ENCODE results near the gene SULT1A1. TPM values are rescaled to one million over a fixed set of nuclear protein-coding genes. Genes with fewer than 3 reads are reported as not detected.

SULT1A1 gene
- total and polyA plus RNA-seq, 2 of the 13 experiments (the other 11 are each of a cell fraction or from before 2014, with no cell fraction given) = 114 to 147 TPM

GRCh38 chr16:28596840-28597691, 12.8 kb downstream of the SULT1A1 start, which contains the start of gene SULT1A2 (continued):
- TF ChIP-seq, protein P1, sequence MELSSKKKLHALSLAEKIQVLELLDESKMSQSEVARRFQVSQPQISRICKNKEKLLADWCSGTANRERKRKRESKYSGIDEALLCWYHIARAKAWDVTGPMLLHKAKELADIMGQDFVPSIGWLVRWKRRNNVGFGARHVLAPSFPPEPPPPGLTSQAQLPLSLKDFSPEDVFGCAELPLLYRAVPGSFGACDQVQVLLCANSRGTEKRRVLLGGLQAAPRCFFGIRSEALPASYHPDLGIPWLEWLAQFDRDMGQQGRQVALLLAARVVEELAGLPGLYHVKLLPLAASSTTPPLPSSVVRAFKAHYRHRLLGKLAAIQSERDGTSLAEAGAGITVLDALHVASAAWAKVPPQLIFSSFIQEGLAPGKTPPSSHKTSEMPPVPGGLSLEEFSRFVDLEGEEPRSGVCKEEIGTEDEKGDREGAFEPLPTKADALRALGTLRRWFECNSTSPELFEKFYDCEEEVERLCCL (CRISPR knock-in tag; IDR thresholded peaks at IDR 0.05; ENCODE audit: borderline replicate concordance) = peak; percentile 57; the same call in 1 of the 2 replicates
- TF ChIP-seq ZNF34 (CRISPR knock-in tag; IDR thresholded peaks at IDR 0.05; ENCODE audit: borderline replicate concordance) (no peak), ZNF678 (CRISPR knock-in tag; IDR thresholded peaks at IDR 0.05) (no peak), ZNF556 (CRISPR knock-in tag; IDR thresholded peaks at IDR 0.05; ENCODE audit: borderline replicate concordance) (no peak), ZNF282 (IDR thresholded peaks at IDR 0.05; ENCODE audit: partially characterized antibody) (no peak), GZF1 (CRISPR knock-in tag; IDR thresholded peaks at IDR 0.05) (peak; percentile 64; the same call in 1 of the 2 replicates), CENPT (CRISPR knock-in tag; IDR thresholded peaks at IDR 0.05; ENCODE audit: low read depth) (no peak), KDM2A (CRISPR knock-in tag; IDR thresholded peaks at IDR 0.05; ENCODE audit: borderline replicate concordance, low read depth) (0 out of 2 replicates have a peak, but pooled peaks have one; percentile 6), FIP1L1 (IDR thresholded peaks at IDR 0.05; ENCODE audit: borderline replicate concordance, insufficient read depth, low read depth, low read length) (no peak), KLF12 (CRISPR knock-in tag; IDR thresholded peaks at IDR 0.05; ENCODE audit: borderline replicate concordance) (no peak), ZMYM4 (CRISPR knock-in tag; IDR thresholded peaks at IDR 0.05) (no peak), PLRG1 (conservative IDR thresholded peaks at IDR 0.05) (no peak), ETV5 (CRISPR knock-in tag; IDR thresholded peaks at IDR 0.05; ENCODE audit: borderline replicate concordance) (peak; percentile 52), SAP130 (CRISPR knock-in tag; IDR thresholded peaks at IDR 0.05; ENCODE audit: low read depth) (peak; percentile 49; the same call in 1 of the 2 replicates), KAT8 (CRISPR knock-in tag; IDR thresholded peaks at IDR 0.05) (peak; percentile 38; the same call in 1 of the 2 replicates), ZNF382 (CRISPR knock-in tag; IDR thresholded peaks at IDR 0.05; ENCODE audit: borderline replicate concordance) (no peak)
- TF ChIP-seq, protein P2, sequence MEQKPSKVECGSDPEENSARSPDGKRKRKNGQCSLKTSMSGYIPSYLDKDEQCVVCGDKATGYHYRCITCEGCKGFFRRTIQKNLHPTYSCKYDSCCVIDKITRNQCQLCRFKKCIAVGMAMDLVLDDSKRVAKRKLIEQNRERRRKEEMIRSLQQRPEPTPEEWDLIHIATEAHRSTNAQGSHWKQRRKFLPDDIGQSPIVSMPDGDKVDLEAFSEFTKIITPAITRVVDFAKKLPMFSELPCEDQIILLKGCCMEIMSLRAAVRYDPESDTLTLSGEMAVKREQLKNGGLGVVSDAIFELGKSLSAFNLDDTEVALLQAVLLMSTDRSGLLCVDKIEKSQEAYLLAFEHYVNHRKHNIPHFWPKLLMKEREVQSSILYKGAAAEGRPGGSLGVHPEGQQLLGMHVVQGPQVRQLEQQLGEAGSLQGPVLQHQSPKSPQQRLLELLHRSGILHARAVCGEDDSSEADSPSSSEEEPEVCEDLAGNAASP (CRISPR knock-in tag; IDR thresholded peaks at IDR 0.05; ENCODE audit: borderline replicate concordance) = peak; percentile 94; the same call in 1 of the 2 replicates
